Measurements from ENCODE around the gene TMEM126B.

- TF ChIP-seq CTCF (IDR thresholded peaks at IDR 0.05) (no peak), POLR2A (IDR thresholded peaks at IDR 0.05) (no peak)
Measured at GRCh38 chr11:85682330-85683305, 54.2 kb downstream of the TMEM126B start.

All from breast epithelium (tissue), 3 donors.